HPDE6-E6E7 (cell line): Measurements from ENCODE around the gene WASL.

ENCODE experiments used
- DNase-seq: peaks from one replicate; pipeline ENCODE4 v3.0.0; 2011; ENCODE audit warnings: missing footprints; ENCODE audit errors: extremely low spot score

Gene WASL

GRCh38 chr7:123695944-123696677 is 52.7 kb downstream of the WASL start:
- DNase-seq: no peak

DNA sequence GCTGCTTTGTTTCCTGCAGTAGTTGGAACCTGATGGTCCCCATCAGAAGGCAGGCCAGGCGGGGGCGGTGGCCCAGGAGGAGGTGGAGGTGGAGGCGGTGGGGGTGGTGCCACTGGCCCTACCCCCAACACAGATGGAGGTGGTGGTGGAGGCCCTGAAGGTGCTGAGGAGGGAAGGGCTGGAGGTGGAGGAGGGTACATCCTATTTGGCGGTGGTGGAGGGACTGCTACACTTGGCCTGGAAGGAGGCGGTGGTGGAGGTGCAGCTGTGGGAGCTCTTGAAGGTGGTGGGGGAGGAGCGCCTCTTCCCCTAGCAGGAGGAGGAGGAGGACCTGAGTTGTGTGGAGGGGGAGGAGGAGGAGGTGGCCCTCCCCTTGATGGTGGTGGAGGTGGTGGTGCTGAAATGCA is 56.3 kb downstream of the WASL start:
- DNase-seq: no peak

GRCh38 chr7:123690550-123690949 is 58.3 kb downstream of the WASL start:
- no peak for DNase-seq

- DNase-seq: no peak
Measured at GRCh38 chr7:123689250-123689649, 59.6 kb downstream of the WASL start.

DNA sequence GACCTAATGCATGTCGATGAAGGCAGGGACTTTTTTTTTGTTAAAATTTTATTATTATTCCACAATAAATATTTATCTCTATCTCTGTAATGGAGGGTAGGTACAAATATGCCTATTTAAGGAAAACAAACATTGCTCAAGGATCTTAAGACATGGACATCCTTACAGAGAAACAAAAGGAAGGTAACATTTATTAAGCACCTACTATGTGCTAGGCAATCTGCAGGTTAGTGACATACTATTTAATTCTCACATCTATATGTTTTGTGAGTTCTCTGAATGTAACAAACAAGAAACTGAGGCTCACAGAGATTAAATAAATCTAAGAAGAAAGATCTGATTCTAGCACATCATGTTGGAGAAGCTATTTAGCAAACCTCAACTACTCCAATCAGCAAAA is 61.1 kb downstream of the WASL start:
- DNase-seq: no peak

- DNase-seq: no peak
Measured at GRCh38 chr7:123687161-123687560, 61.6 kb downstream of the WASL start.

GRCh38 chr7:123682690-123683089 is 66.1 kb downstream of the WASL start:
- no peak for DNase-seq

- DNase-seq: no peak
Measured at GRCh38 chr7:123681561-123681960, 67.2 kb downstream of the WASL start.

DNA sequence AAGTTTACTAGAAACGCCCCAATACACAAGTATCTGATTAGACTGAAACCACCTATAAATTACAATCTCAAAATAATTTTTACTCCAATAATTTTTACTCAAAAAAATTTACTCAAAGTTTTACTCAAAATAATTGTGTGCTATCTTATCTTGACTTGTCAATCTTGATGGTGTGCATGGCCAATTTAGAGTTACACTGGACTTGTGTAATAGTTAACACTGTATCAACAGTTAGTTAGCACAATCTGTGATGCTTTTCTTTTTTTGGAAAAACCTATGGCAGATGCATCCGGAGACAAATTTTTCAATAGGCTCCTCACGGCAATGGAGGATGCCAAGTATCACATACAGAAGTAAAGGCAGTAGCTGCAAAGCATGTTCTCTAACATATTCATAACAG is 68.2 kb downstream of the WASL start:
- DNase-seq: no peak

GRCh38 chr7:123679614-123680013 is 69.2 kb downstream of the WASL start:
- DNase-seq: no peak

- DNase-seq: no peak
Measured at GRCh38 chr7:123677061-123677715, 71.6 kb downstream of the WASL start.

DNA sequence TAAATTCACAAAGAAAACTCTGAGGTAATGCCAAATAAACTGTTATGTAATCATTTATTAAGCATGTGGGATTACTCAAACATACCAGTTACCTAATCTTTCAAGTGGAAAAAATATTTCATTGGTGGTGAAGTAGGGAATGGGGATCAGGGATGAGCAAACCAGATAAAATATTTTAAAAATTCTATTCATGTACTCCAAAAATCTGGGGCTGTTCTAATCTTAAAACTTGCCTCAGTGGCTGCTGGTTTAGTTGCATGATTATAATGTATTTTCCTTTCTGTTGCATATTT is 73.7 kb downstream of the WASL start:
- DNase-seq: peak; percentile 20

GRCh38 chr7:123674399-123675180 is 74.2 kb downstream of the WASL start:
- peak; percentile 47 for DNase-seq

GRCh38 chr7:123673752-123674398 is 74.9 kb downstream of the WASL start:
- DNase-seq: no peak

DNA sequence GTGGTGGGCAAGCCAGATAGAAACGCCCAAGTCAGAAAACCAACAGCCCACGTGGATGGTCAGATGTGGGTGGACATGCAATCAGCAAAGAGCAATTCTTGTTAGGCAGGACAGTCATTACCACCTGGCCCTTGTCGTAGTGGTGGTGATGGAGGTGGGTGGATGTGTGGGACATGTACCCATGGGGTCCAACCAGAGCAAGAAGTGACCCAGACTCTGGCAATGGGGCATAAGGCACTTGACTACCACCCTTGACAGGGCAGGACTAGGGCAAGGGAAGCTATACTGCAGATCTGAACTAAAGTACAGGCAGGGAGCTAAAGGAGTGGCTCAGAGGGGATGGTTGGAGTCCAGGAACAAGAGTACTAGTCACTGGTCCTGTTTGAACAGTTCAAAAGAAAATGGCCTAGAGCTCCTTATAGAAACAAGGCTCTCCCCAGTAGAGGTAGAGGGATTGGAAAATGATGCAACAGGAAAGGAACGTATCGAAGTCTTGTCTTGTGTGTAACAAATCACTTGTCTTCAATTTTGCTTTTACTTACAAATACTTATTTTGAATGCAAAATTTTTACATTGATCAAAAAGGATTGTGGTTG is 75.6 kb downstream of the WASL start:
- DNase-seq: no peak

GRCh38 chr7:123669485-123669884 is 79.3 kb downstream of the WASL start:
- no peak for DNase-seq

GRCh38 chr7:123666492-123666891 is 82.3 kb downstream of the WASL start:
- no peak for DNase-seq

GRCh38 chr7:123665896-123666295 is 82.9 kb downstream of the WASL start:
- no peak for DNase-seq

DNA sequence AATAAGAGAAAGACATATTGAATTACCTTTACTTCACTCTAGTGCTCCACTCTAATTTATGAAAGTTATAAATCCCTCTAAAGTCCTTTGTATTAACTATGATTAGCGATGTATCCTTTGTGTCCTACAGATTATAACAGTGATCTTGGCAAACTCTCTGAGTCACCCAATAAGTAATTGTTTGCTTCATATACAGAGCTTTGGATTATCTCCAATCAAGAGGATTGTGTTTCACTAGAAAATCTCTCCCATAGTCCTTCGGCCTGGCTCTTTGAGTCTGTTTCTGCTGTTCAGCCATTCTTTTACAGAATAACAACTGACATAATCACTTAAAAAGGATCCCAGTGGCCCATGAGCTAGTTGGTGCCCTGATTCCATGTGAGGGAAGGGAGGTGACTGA is 83.6 kb downstream of the WASL start:
- no peak for DNase-seq

DNA sequence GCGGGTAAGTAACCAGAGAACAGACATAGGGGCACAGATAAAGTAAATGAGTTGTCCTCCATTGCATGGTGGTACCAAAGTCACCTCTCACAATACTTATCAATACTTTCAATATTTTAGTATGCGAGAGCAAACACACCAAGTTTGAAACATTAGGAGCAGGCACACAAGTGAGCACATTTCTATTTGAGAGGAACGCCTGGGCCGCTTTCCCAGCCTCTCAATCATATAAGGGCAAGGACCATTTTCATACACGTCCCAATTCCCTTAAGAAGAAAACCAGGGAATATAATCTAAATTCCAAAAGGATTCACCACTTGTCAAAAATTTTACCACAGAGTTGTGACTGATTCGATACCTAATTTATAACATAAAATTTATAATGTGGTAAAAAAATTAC is 85.6 kb downstream of the WASL start:
- DNase-seq: no peak

DNA sequence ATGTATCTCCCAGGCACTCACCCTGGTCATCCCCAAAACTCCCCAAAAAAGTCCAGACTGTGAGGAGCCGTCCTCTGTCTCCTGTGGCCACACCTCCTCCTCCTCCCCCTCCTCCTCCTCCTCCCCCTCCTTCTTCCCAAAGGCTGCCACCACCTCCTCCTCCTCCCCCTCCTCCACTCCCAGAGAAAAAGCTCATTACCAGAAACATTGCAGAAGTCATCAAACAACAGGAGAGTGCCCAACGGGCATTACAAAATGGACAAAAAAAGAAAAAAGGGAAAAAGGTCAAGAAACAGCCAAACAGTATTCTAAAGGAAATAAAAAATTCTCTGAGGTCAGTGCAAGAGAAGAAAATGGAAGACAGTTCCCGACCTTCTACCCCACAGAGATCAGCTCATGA is 86.0 kb downstream of the WASL start:
- DNase-seq: no peak

DNA sequence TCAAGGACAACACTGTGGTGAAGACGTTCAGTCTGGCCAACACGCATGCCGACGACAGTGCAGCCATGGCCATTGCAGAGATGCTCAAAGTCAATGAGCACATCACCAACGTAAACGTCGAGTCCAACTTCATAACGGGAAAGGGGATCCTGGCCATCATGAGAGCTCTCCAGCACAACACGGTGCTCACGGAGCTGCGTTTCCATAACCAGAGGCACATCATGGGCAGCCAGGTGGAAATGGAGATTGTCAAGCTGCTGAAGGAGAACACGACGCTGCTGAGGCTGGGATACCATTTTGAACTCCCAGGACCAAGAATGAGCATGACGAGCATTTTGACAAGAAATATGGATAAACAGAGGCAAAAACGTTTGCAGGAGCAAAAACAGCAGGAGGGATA is 86.5 kb downstream of the WASL start:
- DNase-seq: no peak
